NCI-H128 (cell line): ENCODE results near the gene TIAM2.
"Not testable (repeated sequence)": the region's sequence is repeated elsewhere in the genome, so short reads cannot be mapped to it uniquely, and the experiment has no call there.

Experiments
- DNase-seq: peaks from one replicate; lab custom pipeline; 2025; ENCODE audit not compliant: unreplicated experiment; lab: John Stamatoyannopoulos, UW

Gene TIAM2

GRCh38 chr6:155091756-155092155, 96.6 kb downstream of the TIAM2 start:
- DNase-seq, result no peak

DNA sequence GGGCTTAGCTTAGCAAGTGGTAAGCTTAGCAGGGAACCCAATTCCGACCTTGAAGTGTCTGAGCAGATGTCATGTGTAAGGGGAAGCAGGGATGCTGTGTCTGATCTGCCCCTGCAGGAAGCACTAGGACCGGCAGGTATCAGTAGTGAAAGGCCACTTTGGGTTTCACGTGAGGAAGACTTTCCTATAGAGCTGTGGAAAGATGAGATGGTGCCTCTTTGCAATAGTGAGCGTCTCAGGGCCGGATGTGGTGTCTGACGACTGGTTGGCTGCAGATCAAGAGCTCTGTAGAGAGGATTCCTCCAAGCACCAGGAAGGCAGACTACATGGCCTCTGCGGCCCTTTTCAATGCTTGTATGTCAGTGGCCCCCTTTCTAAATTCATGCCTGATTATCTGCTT, 98.3 kb downstream of the TIAM2 start:
- DNase-seq, result no peak

- DNase-seq, result peak; percentile 10
Measured at GRCh38 chr6:155100087-155100486, 105.0 kb downstream of the TIAM2 start.

DNA sequence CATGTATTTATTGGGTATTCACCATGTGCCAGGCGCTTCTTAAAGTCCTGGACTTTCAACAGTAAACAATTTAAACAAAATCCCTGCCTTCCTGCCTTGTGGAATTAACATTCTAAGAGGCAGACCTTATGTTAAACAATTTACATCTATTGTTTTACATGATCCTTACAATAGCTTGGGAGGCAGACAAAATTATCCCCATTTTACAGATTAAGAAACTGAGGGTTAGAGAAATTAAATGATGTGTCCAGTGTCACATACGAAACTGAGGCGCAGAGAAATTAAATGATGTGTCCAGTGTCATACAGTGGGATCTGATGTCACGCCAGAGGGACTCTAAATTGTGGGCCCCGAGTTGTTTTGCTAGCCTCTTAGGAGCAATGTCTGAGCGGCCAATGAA, 105.5 kb downstream of the TIAM2 start:
- no peak for DNase-seq

DNA sequence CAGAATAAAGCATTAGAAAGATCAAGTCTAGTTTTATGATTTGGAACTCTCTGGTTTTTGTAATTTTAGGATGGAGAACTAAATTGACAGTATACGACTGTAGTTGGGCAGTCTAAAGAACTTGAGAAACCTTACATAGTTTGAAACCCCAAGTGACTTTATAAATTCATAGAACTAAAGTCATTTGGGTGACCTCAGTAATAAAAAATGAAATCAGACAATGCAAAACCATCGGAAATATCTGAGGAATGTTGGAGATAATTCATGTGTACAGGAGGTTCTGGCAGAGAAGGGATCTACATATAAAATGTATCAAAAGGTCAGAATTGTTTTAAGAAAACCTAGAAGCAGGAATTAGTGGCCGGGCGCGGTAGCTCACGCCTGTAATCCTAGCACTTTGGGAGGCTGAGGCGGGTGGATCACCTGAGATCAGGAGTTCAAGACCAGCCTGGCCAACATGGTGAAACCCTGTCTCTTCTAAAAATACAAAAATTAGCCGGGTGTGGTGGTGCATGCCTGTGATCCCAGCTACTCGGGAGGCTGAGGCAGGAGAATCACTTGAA, 108.0 kb downstream of the TIAM2 start:
- DNase-seq, result not testable (repeated sequence)

DNA sequence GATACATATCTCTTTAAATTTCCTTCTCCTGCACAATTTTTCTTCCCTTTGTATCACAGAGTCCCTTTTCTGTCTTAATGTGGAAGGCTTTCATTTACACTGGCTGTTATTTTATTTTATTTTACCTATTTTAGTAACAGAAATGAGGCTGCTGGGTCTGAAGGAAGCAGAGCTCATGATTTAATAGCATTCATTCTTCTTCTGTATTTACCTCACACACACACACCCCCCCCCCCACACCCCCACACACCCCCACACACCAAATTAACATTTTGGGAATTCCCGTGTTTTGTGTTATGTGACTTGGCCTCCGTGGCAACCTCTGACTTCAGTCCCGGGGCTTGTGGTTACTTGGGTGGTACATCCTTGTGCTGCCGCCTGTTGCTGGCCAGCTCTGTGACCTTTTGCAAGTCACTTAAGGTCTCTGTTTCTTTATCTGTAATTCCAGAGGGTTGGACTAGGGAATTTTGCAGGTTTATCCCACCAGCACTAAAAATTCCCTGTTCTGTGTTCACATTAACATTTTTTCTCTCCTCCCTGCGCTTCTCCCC, 108.8 kb downstream of the TIAM2 start:
- no peak for DNase-seq

GRCh38 chr6:155106456-155107115, 111.5 kb downstream of the TIAM2 start:
- no peak for DNase-seq

DNA sequence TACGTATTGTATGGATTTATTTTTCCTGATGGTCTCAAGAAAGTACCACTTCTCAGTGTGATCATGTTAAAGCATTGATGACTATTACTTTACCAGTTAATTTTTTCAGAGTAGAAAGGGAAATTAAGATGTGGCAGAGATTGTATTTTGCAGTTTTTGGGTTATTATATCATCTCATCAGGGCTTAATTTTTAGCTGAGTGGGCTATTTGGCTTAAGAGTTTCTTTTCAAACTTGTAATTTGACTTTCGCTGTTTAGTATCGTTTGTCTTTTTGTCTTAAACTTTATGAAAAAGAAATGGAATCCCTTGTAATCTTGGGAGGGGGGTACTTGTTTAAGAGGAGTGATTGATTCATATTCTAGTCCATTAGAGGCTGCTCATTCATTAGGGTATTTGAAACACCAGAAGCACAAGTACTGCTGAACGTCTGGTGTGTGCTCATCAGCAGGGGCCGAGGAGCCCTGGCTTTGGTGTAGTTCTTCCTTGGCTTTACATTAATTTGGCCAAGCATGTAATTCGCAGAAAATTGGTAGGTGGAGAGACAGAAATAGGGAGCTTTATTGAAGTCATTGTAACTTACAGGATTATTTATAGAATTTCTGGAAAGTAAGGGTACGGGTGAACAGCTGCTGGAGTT, 112.4 kb downstream of the TIAM2 start:
- no peak for DNase-seq

GRCh38 chr6:155108070-155108820, 113.1 kb downstream of the TIAM2 start:
- no peak for DNase-seq

DNA sequence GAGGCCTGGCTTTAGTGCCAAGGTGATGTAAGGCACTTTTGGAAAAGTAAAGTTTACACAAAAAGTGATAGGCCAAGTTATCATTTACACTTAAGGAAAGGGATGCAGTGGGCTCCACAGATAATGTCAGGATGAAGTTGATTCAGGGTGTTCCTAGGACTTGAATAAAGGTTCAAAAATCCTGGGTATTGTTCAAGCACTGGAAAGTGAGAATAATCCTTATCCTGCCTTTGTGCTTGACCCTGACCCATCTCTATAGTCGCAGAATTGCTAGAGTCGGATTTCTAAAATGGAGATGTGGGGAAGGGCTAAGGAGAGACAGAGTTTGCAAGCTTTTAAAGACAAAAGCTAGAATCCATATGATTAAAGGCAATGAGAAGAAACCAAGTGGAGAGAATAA, 115.6 kb downstream of the TIAM2 start:
- DNase-seq, result no peak

DNA sequence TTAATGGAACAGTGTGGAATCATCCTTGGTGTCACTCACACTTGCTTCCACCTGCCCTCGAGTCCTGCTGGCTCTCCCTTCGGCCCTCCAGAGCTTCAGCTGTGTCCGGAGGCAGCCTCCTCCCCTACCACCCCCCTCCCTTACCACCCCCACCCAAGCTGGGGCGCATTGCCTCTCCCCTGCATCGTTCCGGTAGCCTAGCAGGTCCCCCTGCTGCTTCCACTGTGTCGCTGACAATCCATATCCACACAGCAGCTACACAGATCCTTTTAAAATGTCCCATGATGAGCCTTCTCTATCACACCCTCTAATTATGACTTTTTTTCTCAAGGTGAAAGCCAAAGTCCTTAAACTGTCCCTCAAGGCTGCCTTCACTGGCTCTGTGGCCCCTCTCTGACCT, 117.6 kb downstream of the TIAM2 start:
- DNase-seq, result no peak

- no peak for DNase-seq
Measured at GRCh38 chr6:155115893-155116570, 120.9 kb downstream of the TIAM2 start.

- DNase-seq, result no peak
Measured at GRCh38 chr6:155116571-155116910, 121.4 kb downstream of the TIAM2 start.

- DNase-seq, result no peak
Measured at GRCh38 chr6:155117256-155117655, 122.1 kb downstream of the TIAM2 start.

GRCh38 chr6:155117785-155118184, 122.7 kb downstream of the TIAM2 start:
- DNase-seq, result no peak

DNA sequence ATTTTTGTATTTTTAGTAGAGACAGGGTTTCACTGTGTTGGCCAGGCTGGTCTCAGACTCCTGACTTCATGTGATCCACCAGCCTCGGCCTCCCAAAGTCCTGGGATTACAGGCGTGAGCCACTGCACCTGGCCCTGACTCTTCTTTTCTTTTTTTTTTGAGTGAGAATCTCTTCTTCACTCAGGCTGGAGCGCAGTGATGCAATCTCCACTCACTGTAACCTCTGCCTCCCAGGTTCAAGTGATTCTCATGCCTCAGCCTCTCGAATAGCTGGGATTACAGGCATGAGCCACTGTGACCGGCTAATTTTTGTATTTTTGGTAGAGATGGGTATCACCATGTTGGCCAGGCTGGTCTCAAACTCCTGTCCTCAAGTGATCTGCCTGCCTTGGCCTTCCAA, 124.1 kb downstream of the TIAM2 start:
- DNase-seq, result not testable (repeated sequence)

DNA sequence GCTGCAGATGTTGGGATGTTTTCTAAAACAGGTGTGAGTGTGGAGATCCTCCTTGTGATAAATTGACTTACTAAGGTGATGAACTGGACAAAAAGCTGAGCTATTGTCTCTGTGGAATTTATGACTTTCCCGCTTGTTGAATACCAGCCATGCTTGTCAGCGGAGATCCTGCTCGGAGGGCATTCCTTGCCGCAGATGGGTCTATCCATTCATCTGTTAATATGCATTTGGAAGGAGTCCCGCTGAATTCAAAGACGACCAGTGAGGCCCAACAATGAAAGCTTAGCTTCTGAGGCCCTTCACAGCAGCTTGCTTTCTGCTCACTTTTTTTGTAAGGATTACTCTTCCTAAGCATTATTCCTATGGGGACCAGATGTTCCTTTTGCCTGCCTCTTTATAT, 124.9 kb downstream of the TIAM2 start:
- DNase-seq, result no peak

GRCh38 chr6:155121294-155121693, 126.2 kb downstream of the TIAM2 start:
- no peak for DNase-seq

DNA sequence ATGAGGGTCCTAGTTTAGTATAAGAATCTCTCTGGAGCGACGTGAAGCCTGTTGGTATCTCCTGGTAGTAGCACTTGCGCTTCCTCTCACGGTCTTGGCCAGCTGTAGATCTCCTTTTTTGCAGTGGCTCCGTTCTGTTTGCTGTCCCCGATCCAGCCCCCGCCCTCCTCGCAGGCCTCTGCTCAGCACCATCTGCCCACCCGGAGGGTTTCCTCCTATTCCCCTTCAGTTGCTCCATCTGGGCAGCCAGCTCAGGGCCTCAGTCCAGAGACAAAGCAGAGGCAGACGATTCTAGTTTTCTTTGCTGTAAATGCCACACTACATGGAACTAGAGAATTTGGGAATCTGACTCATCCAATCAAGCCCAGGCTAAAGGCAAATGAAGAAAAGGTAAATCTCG, 126.6 kb downstream of the TIAM2 start:
- no peak for DNase-seq

DNA sequence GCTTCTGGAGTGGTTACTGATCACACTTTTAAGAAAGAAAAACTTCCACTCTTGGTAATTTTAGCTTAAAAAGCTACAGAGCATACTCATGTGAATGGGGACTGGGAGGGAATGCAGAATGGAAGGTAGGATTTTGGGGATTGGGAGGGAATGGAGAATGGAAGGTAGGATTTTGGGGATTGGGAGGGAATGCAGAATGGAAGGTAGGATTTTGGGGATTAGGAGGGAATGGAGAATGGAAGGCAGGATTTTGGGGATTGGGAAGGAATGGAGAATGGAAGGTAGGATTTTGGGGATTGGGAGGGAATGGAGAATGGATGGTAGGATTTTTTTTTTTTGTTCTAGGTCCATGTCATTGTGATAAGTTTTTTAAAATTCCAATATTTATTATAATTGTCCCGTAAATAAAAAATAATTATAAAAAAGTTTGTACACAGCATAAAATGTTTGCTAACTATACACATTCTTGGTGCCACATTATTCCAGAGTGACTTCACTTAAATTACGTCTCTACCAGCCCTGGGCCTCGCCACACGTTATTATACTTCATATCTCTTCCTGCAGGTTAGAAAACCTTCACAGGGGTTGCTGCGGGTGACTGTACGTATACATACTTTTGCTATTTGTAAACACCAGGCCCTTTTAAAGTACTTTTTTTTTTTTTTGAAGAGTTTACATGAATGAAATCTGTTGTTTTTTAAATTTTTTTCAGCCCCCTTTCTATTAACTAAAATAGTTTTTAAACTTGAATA, 127.3 kb downstream of the TIAM2 start:
- DNase-seq, result no peak
